ENCODE data around the gene PRSS27.

DNA sequence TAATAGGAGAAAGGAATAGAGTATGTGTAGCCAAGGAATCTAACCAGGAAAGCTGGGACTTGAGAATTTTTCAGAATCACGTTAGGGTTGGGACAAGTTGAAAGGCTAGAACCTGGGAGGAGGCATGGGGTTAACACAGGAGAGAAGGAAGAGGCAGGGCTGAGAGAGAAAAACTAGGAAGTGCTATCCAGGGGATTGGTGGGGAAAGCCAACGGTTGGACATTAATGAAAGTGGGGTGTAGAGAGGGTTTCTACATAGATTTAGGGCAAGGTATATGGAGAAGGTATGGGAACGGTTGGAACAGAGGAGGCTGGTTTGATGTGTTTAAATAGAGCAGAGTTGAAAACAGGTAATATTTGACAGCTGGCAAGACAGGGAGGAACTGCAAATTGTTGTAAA is 35.1 kb upstream of the PRSS27 start:
- TF ChIP-seq, protein P1, sequence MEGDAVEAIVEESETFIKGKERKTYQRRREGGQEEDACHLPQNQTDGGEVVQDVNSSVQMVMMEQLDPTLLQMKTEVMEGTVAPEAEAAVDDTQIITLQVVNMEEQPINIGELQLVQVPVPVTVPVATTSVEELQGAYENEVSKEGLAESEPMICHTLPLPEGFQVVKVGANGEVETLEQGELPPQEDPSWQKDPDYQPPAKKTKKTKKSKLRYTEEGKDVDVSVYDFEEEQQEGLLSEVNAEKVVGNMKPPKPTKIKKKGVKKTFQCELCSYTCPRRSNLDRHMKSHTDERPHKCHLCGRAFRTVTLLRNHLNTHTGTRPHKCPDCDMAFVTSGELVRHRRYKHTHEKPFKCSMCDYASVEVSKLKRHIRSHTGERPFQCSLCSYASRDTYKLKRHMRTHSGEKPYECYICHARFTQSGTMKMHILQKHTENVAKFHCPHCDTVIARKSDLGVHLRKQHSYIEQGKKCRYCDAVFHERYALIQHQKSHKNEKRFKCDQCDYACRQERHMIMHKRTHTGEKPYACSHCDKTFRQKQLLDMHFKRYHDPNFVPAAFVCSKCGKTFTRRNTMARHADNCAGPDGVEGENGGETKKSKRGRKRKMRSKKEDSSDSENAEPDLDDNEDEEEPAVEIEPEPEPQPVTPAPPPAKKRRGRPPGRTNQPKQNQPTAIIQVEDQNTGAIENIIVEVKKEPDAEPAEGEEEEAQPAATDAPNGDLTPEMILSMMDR (IDR thresholded peaks at IDR 0.05; ENCODE audit: insufficient read depth, low read depth, low read length): no peak
- TF ChIP-seq EZH2 (IDR thresholded peaks at IDR 0.05; ENCODE audit: insufficient read depth, low read length): no peak

All from astrocyte (in vitro differentiated cells and primary cell).